ENCODE results near the gene LHX6. TPM values are rescaled to one million over a fixed set of nuclear protein-coding genes. Genes with fewer than 3 reads are reported as not detected.

LHX6 gene
- total and polyA plus RNA-seq, 2 of the 8 experiments (the other 6 are each of a cell fraction or from before 2014, with no cell fraction given): 0.92 to 1.2 TPM

GRCh38 chr9:122205176-122205575 lies 23.6 kb downstream of the LHX6 start:
- H3K79me1 ChIP-seq (ENCODE audit: low read depth, low read length): no peaks in the 10 kb centered on the region
- no peaks in the 10 kb centered on the region; a peak in 1 of 7 replicates for H3K27me3 ChIP-seq (replicated peaks in 1 of 4; ENCODE audit: control insufficient read depth in 3 of 4, extremely low read depth in 1 of 4, insufficient read depth in 3 of 4, low read length in 3 of 4)
- H2BK12ac ChIP-seq (ENCODE audit: low read depth, low read length): peak overlapping the region; percentile 94; the same call in 1 of the 2 replicates
- H2AK5ac ChIP-seq (ENCODE audit: low read depth, low read length): peak overlapping the region; percentile 71; the same call in 1 of the 2 replicates
- H3K4me1 ChIP-seq (replicated peaks in 1 of 4; ENCODE audit: control insufficient read depth in 3 of 4, insufficient read depth in 4 of 4, low read length in 3 of 4): peaks cover 0 to 11% (median 6%) of the 10 kb centered on the region in 4 experiments; a peak in 6 of 7 replicates
- H3K9me3 ChIP-seq (ENCODE audit: insufficient read depth in 2 of 2, low read depth in 1 of 2, low read length in 1 of 2): no peaks in the 10 kb centered on the region
- DNase-seq (ENCODE audit: low read depth in 1 of 2, low spot score in 2 of 2): no peak
- CTCF ChIA-PET (ENCODE audit: partially characterized antibody): interaction anchor here (0.8 to 8.0 kb wide), 6 partner anchors 9 to 145 kb away, joined by 3 to 43 read pairs (median 4); no protein-coding TSS in a partner anchor
- H3K56ac ChIP-seq (replicated peaks; ENCODE audit: insufficient read length, low read depth, low read length): no peak overlapping the region
- TF ChIP-seq EZH2 (IDR thresholded peaks at IDR 0.05; ENCODE audit: low read depth, low read length, severe bottlenecking) (no peak), RXRA (IDR thresholded peaks at IDR 0.05; ENCODE audit: insufficient read depth, low read depth, low read length) (no peak), CEBPB (IDR thresholded peaks at IDR 0.05; ENCODE audit: low read depth, low read length) (no peak), FOSL1 (IDR thresholded peaks at IDR 0.05; ENCODE audit: insufficient read depth, low read depth, low read length) (no peak), YY1 (IDR thresholded peaks at IDR 0.05; ENCODE audit: low read depth, low read length) (no peak), CBX5 (IDR thresholded peaks at IDR 0.05; ENCODE audit: low read depth, low read length) (no peak)
- no peak overlapping the region for H3K4me3 ChIP-seq (ENCODE audit: extremely low read depth in 1 of 4, insufficient read depth in 2 of 4, low read depth in 3 of 4, low read length in 4 of 4)
- no peak overlapping the region for H2BK120ac ChIP-seq (replicated peaks; ENCODE audit: low read depth, low read length)
- H3K79me2 ChIP-seq (ENCODE audit: control insufficient read depth in 1 of 2, insufficient read depth in 2 of 2, low read length in 2 of 2): no peaks in the 10 kb centered on the region
- peak overlapping the region; percentile 35 for H4K91ac ChIP-seq (replicated peaks; ENCODE audit: insufficient read length, low read length)
- H3K27ac ChIP-seq (ENCODE audit: low read depth, low read length): no peak overlapping the region
- H3K23me2 ChIP-seq (ENCODE audit: low read depth, low read length): no peaks in the 10 kb centered on the region
- H4K20me1 ChIP-seq (replicated peaks in 1 of 2; ENCODE audit: control insufficient read depth in 1 of 2, insufficient read depth in 2 of 2, low read length in 2 of 2): no peaks in the 10 kb centered on the region
- H3K4me2 ChIP-seq (ENCODE audit: insufficient read depth in 1 of 2, low read depth in 2 of 2, low read length in 2 of 2): no peak overlapping the region
- POLR2A ChIA-PET (ENCODE audit: partially characterized antibody): no interaction called here
- no peak overlapping the region for H4K5ac ChIP-seq (ENCODE audit: insufficient read length, low read depth, low read length)
- H3K4ac ChIP-seq (replicated peaks; ENCODE audit: insufficient read length, low read depth, low read length): no peak overlapping the region
- H3K18ac ChIP-seq (ENCODE audit: extremely low read depth, low read length): peak overlapping the region; percentile 11; the same call in 1 of the 2 replicates
- H3K36me3 ChIP-seq (ENCODE audit: control insufficient read depth in 2 of 4, insufficient read depth in 4 of 4, low read length in 3 of 4): no peaks in the 10 kb centered on the region
- H2BK5ac ChIP-seq (ENCODE audit: low read depth, low read length): no peak overlapping the region
- WGBS, 2 experiments (ENCODE audit: extremely low coverage in 1 of 2, insufficient coverage in 1 of 2, insufficient read length in 1 of 2, insufficient replicate concordance in 2 of 2, low coverage in 1 of 2, low lambda C conversion rate in 2 of 2, missing lambda C conversion rate in 1 of 2): 91% methylated on average over 8 of the region's 8 CpGs; no CpG with 5 or more reads in 1 of the 2 experiments
- no peak overlapping the region for H3K23ac ChIP-seq (ENCODE audit: insufficient read length)
- H2BK20ac ChIP-seq (ENCODE audit: low read length): peak overlapping the region; percentile 53
- H4K8ac ChIP-seq (ENCODE audit: extremely low read depth, insufficient read depth, low read length): no peak overlapping the region; the same call in 1 of the 2 replicates
- no peak for FAIRE-seq
- H2AFZ ChIP-seq (ENCODE audit: low read length): no peak overlapping the region
- H3K9ac ChIP-seq (replicated peaks in 1 of 4; ENCODE audit: extremely low read depth in 1 of 4, low read depth in 3 of 4, low read length in 3 of 4): peak overlapping the region in 1 of 4 experiments; percentile 22; a peak in 1 of 7 replicates
- H3K14ac ChIP-seq (ENCODE audit: insufficient read length): no peak overlapping the region
- 0 out of 2 replicates have a peak overlapping the region, but pooled peaks have one; percentile 6 for H2BK15ac ChIP-seq (ENCODE audit: low read length)
